ENCODE measurements around the gene FLOT1.
A peak's percentile ranks its signal among the peaks of the same experiment; 100 is the strongest.

FLOT1 gene

DNA sequence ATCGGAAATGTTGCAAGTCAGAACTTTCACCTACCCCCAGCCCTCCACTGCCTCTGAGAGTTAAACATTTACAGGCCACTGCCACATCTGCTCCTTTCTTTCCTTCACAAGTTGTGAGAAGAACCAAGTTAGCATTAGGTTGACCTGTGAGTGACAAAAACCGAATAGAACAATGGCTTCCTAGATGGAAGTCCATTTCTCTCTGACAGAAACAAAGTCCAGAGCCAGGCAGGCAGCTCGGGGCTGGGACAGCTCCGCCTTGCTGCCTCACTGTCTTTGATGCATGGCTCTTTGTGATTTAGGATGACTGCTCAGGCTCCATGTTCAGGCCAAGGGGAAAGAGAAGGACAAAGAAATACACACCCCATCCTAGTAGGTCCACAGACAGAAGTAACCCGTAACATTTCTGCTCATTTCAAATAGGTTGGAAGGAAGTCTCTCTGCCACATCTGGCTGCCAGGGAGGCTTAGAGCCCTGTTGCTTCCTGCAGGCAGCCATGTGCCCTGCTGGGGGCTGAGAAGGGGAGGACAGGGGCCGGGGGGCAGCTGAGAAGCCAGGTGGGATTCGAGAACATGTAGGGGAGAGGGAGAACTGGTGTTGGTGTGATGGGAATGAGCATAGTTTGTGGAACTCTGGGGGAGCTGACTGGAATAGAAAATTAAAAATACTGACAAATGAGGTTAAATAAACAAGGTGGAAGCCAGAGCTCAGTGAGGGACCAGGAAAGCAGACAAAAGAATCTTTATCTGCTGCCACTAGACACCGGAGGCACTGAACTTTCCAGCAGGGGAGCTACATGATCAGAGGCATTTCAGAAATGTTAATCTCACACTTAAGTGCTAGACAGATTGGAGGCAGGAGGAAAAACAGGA, 21.4 kb upstream of the FLOT1 start (continued):
- TF ChIP-seq, protein P1, sequence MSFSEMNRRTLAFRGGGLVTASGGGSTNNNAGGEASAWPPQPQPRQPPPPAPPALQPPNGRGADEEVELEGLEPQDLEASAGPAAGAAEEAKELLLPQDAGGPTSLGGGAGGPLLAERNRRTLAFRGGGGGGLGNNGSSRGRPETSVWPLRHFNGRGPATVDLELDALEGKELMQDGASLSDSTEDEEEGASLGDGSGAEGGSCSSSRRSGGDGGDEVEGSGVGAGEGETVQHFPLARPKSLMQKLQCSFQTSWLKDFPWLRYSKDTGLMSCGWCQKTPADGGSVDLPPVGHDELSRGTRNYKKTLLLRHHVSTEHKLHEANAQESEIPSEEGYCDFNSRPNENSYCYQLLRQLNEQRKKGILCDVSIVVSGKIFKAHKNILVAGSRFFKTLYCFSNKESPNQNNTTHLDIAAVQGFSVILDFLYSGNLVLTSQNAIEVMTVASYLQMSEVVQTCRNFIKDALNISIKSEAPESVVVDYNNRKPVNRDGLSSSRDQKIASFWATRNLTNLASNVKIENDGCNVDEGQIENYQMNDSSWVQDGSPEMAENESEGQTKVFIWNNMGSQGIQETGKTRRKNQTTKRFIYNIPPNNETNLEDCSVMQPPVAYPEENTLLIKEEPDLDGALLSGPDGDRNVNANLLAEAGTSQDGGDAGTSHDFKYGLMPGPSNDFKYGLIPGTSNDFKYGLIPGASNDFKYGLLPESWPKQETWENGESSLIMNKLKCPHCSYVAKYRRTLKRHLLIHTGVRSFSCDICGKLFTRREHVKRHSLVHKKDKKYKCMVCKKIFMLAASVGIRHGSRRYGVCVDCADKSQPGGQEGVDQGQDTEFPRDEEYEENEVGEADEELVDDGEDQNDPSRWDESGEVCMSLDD (tag by site-specific recombination; IDR thresholded peaks at IDR 0.05) = no peak
- TF ChIP-seq IKZF3 (tag by site-specific recombination; IDR thresholded peaks at IDR 0.05) (0 out of 2 replicates have a peak, but pooled peaks have one; percentile 36), ZNF239 (tag by site-specific recombination; IDR thresholded peaks at IDR 0.05) (no peak), ZNF529 (tag by site-specific recombination; IDR thresholded peaks at IDR 0.05; ENCODE audit: insufficient replicate concordance) (no peak), FEZF1 (tag by site-specific recombination; IDR thresholded peaks at IDR 0.05) (peak; percentile 82)

GRCh38 chr6:30763155-30763617, 20.7 kb upstream of the FLOT1 start:
- Histone ChIP-seq H3K4me3 (ENCODE audit: low read depth, low read length) (no peak overlapping the region), H3K4me1 (ENCODE audit: control insufficient read depth, insufficient read depth, low read length) (peaks cover 13% of the 10 kb centered on the region), H3K9me3 (ENCODE audit: control insufficient read depth, insufficient read depth, low read depth, low read length) (no peaks in the 10 kb centered on the region), H3K36me3 (ENCODE audit: control insufficient read depth in 2 of 2, insufficient read depth in 1 of 2, low read length in 2 of 2) (no peaks in the 10 kb centered on the region), H3K27ac (ENCODE audit: extremely low read depth, low read depth, low read length) (peak overlapping the region; percentile 87)
- TF ChIP-seq PRDM1 (tag by site-specific recombination; IDR thresholded peaks at IDR 0.05) (0 out of 2 replicates have a peak, but pooled peaks have one; percentile 22), ZBTB8A (tag by site-specific recombination; IDR thresholded peaks at IDR 0.05) (no peak), ZNF26 (tag by site-specific recombination; IDR thresholded peaks at IDR 0.05) (no peak), ZNF664 (tag by site-specific recombination; IDR thresholded peaks at IDR 0.05) (peak; percentile 89)
- CTCF ChIA-PET = interaction anchor here (0.6 to 1.1 kb wide), 5 partner anchors 19 to 114 kb away, joined by 3 to 4 read pairs (median 4); partner anchors contain the start of gene IER3
- POLR2A ChIA-PET = interaction anchor here (0.7 to 4.2 kb wide), 4 partner anchors 11 to 129 kb away, joined by 3 to 37 read pairs (median 12); partner anchors contain the start of genes FLOT1 and IER3

DNA sequence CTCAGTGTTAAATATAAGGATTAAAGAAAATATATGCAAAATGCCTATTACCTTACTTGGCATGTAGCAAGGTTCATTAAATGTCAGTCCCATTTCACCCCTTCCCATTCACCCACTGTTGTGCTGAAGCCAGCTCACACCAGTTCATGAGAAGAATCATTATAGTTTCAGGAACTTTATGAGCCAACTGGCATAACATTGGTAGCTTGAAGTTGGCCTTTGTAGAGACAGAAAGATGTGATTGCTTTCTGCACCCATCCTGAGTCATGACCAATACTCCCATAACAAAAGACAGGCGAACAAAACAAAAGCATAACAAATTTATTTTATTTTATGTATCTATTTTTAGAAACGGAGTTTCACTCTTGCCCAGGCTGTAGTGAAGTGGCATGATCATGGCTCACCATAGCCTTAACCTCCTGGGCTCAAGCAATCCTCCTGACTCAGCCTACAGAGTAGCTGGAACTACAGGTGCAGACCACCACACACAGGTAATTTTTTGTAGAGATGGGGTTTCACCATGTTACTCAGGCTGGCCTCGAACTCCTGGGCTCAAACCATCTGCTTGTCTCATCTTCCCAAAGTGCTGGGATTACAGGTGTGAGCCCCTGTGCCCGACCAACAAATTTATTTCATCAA, 19.4 kb upstream of the FLOT1 start:
- no peak overlapping the region for H3K27ac ChIP-seq (ENCODE audit: extremely low read depth, low read depth, low read length)
- no peaks in the 10 kb centered on the region for H3K36me3 ChIP-seq (ENCODE audit: control insufficient read depth in 2 of 2, insufficient read depth in 1 of 2, low read length in 2 of 2)
- no peak overlapping the region for H3K4me3 ChIP-seq (ENCODE audit: low read depth, low read length)
- TF ChIP-seq ZNF585B (tag by site-specific recombination; IDR thresholded peaks at IDR 0.05) (no peak), ZNF548 (tag by site-specific recombination; IDR thresholded peaks at IDR 0.05) (no peak), SP7 (tag by site-specific recombination; IDR thresholded peaks at IDR 0.05) (no peak), TRIM28 (IDR thresholded peaks at IDR 0.05; ENCODE audit: borderline replicate concordance, low read length) (no peak), HOXD13 (CRISPR knock-in tag; IDR thresholded peaks at IDR 0.05; ENCODE audit: borderline replicate concordance) (no peak), SETDB1 (IDR thresholded peaks at IDR 0.05; ENCODE audit: insufficient read length, low read length) (no peak), ZNF664 (tag by site-specific recombination; IDR thresholded peaks at IDR 0.05) (no peak)
- TF ChIP-seq, protein P2, sequence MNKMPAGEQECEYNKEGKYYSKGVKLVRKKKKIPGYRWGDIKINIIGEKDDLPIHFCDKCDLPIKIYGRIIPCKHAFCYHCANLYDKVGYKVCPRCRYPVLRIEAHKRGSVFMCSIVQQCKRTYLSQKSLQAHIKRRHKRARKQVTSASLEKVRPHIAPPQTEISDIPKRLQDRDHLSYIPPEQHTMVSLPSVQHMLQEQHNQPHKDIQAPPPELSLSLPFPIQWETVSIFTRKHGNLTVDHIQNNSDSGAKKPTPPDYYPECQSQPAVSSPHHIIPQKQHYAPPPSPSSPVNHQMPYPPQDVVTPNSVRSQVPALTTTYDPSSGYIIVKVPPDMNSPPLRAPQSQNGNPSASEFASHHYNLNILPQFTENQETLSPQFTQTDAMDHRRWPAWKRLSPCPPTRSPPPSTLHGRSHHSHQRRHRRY (tag by site-specific recombination; IDR thresholded peaks at IDR 0.05) = no peak
- TF ChIP-seq, protein P3, sequence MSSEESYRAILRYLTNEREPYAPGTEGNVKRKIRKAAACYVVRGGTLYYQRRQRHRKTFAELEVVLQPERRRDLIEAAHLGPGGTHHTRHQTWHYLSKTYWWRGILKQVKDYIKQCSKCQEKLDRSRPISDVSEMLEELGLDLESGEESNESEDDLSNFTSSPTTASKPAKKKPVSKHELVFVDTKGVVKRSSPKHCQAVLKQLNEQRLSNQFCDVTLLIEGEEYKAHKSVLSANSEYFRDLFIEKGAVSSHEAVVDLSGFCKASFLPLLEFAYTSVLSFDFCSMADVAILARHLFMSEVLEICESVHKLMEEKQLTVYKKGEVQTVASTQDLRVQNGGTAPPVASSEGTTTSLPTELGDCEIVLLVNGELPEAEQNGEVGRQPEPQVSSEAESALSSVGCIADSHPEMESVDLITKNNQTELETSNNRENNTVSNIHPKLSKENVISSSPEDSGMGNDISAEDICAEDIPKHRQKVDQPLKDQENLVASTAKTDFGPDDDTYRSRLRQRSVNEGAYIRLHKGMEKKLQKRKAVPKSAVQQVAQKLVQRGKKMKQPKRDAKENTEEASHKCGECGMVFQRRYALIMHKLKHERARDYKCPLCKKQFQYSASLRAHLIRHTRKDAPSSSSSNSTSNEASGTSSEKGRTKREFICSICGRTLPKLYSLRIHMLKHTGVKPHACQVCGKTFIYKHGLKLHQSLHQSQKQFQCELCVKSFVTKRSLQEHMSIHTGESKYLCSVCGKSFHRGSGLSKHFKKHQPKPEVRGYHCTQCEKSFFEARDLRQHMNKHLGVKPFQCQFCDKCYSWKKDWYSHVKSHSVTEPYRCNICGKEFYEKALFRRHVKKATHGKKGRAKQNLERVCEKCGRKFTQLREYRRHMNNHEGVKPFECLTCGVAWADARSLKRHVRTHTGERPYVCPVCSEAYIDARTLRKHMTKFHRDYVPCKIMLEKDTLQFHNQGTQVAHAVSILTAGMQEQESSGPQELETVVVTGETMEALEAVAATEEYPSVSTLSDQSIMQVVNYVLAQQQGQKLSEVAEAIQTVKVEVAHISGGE (tag by site-specific recombination; conservative IDR thresholded peaks at IDR 0.05; ENCODE audit: low read depth) = no peak
- ChIA-PET POLR2A (interaction anchor here (1.2 to 1.7 kb wide), 2 partner anchors 9 to 18 kb away, joined by 6 to 14 read pairs; partner anchors contain the start of genes FLOT1 and IER3), CTCF (interaction anchor here (1.1 to 1.2 kb wide), 3 partner anchors 9 to 62 kb away, joined by 3 read pairs; no protein-coding TSS in a partner anchor)
- no peaks in the 10 kb centered on the region for H3K9me3 ChIP-seq (ENCODE audit: control insufficient read depth, insufficient read depth, low read depth, low read length)
- H3K4me1 ChIP-seq (ENCODE audit: control insufficient read depth, insufficient read depth, low read length) = peaks cover 13% of the 10 kb centered on the region
